Gastroesophageal sphincter (tissue), 3 donors: ENCODE data around the gene NRAP.

ENCODE experiments used
- CTCF ChIP-seq, 4 experiments: fragments of 200-600 bp in 2 of 4; fragments of 450-650 bp in 2 of 4; sonication (generic) in 1 of 4; IDR thresholded peaks; one replicate each; pipeline ENCODE4 v1.5.1; 2017 to 2019; ENCODE audit warnings: antibody characterized with exemption in 4 of 4, mild to moderate bottlenecking in 2 of 4, moderate library complexity in 2 of 4
- EP300 ChIP-seq: sonication (generic); formaldehyde crosslinking; IDR thresholded peaks from one replicate; pipeline ENCODE4 v1.6.1; 2017; ENCODE audit warnings: antibody characterized with exemption, mild to moderate bottlenecking
- POLR2A ChIP-seq, 2 donors: fragments of 450-650 bp; IDR thresholded peaks; one replicate each; pipeline ENCODE4 v1.6.1; 2017; ENCODE audit warnings: antibody characterized with exemption in 2 of 2, mild to moderate bottlenecking in 2 of 2, moderate library complexity in 1 of 2
- POLR2AphosphoS5 ChIP-seq: sonication (generic); formaldehyde crosslinking; IDR thresholded peaks from one replicate; pipeline ENCODE4 v1.6.1; 2017; ENCODE audit warnings: antibody characterized with exemption

DNA sequence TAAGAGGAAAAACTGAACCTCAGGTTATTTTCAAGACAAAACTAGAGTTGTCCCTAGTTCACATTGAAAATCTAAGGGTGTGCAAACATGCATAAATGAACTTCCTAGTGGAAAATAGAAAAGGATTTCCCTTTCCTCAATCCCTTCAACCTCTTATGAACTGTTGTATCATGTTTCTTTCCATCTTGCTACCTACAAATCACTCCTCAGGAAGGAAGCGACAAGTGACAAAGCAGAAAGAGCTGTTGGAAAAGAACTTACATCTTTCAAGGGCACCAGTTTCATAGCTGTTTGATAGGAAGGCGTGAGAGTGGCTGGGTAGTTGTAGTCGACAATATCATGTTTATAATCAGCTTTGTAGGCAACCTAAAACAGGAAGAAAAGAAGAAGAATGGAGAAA, 23.9 kb downstream of the NRAP start:
- TF ChIP-seq CTCF (IDR thresholded peaks at IDR 0.05) (no peak), EP300 (no peak), POLR2A (IDR thresholded peaks at IDR 0.05) (no peak), POLR2AphosphoS5 (no peak)
